MCF 10A (cell line): Measurements from ENCODE around the gene FAM222A. TPM values are rescaled to one million over a fixed set of nuclear protein-coding genes. Genes with fewer than 3 reads are reported as not detected.

Source experiments
- BruUV-seq: library from RNA; stranded (reverse); fragments of 400-500 nt; replicated peaks from 2 replicates; lab custom pipeline; 2021; lab: Mats Ljungman, UMichigan
- CTCF ChIA-PET: fragments of 300-600 bp; sonication (Branson Sonifier 250); formaldehyde crosslinking; extraction: SDS; loops from one replicate; lab custom pipeline; 2021; ENCODE audit warnings: antibody characterized with exemption, inconsistent platforms; lab: Yijun Ruan, JAX
- POLR2A ChIA-PET: fragments of 300-600, 350-650 bp; sonication (Branson Sonifier 250); formaldehyde crosslinking; extraction: SDS; loops from one replicate; lab custom pipeline; 2020; ENCODE audit warnings: antibody characterized with exemption, inconsistent platforms; lab: Yijun Ruan, JAX
- DNase-seq: peaks from one replicate; pipeline ENCODE4 v3.0.0-alpha.2; 2018; ENCODE audit not compliant: unreplicated experiment
- H3K27ac Mint-ChIP-seq: one replicate; pipeline ENCODE4 v1.8.0; 2022; ENCODE audit warnings: mild to moderate bottlenecking, low read depth, mixed read lengths; ENCODE audit not compliant: unreplicated experiment
- H3K27me3 Mint-ChIP-seq: one replicate; pipeline ENCODE4 v1.8.0; 2022; ENCODE audit warnings: mixed read lengths; ENCODE audit not compliant: insufficient read depth, unreplicated experiment
- H3K36me3 Mint-ChIP-seq: one replicate; pipeline ENCODE4 v1.8.0; 2022; ENCODE audit warnings: mild to moderate bottlenecking, moderate library complexity, mixed read lengths; ENCODE audit not compliant: insufficient read depth, unreplicated experiment
- H3K4me1 Mint-ChIP-seq: one replicate; pipeline ENCODE4 v1.8.0; 2022; ENCODE audit warnings: mixed read lengths; ENCODE audit not compliant: insufficient read depth, unreplicated experiment
- H3K4me3 Mint-ChIP-seq: one replicate; pipeline ENCODE4 v1.8.0; 2022; ENCODE audit warnings: mild to moderate bottlenecking, moderate library complexity, mixed read lengths; ENCODE audit not compliant: unreplicated experiment
- H3K9me3 Mint-ChIP-seq: one replicate; pipeline ENCODE4 v1.8.0; 2022; ENCODE audit warnings: mixed read lengths; ENCODE audit not compliant: unreplicated experiment
- CTCF ChIP-seq: fragments of 200-600 bp; IDR thresholded peaks from one replicate; pipeline ENCODE4 v1.8.0; 2022; ENCODE audit warnings: antibody characterized with exemption, mild to moderate bottlenecking; ENCODE audit not compliant: unreplicated experiment
- intact Hi-C: fragments of 100-400 bp; cut with micrococcal nuclease; formaldehyde crosslinking; loops from 2 replicates; pipeline ENCODE4 v1.14.1; 2022
- total RNA-seq: library from RNA; stranded (reverse); gene quantifications from 2 replicates; pipeline ENCODE4 v1.2.3, GENCODE V29; 2022

FAM222A gene
- total RNA-seq, 1 experiment from 2014 or later: 0.19 TPM

- Mint-ChIP-seq H3K4me3 (no peak overlapping the region), H3K4me1 (no peaks in the 10 kb centered on the region), H3K27me3 (peaks cover 20% of the 10 kb centered on the region), H3K36me3 (no peaks in the 10 kb centered on the region), H3K9me3 (no peaks in the 10 kb centered on the region), H3K27ac (no peak overlapping the region)
- CTCF ChIA-PET: interaction anchor here (0.6 to 0.8 kb wide), 2 partner anchors 73 to 297 kb away, joined by 3 read pairs; no protein-coding TSS in a partner anchor
- intact Hi-C loops: no loop called here
- no peak for TF ChIP-seq CTCF
- BruUV-seq: no TSS peak
- no peak for DNase-seq
- POLR2A ChIA-PET: no interaction called here
These were observed 31.5 kb upstream of the FAM222A start for GRCh38 chr12:109681986-109682707.

- H3K4me3 Mint-ChIP-seq: no peak overlapping the region
- H3K9me3 Mint-ChIP-seq: no peaks in the 10 kb centered on the region
- no peaks in the 10 kb centered on the region for H3K4me1 Mint-ChIP-seq
- intact Hi-C loops: no loop called here
- no peaks in the 10 kb centered on the region for H3K36me3 Mint-ChIP-seq
- peaks cover 20% of the 10 kb centered on the region for H3K27me3 Mint-ChIP-seq
- ChIA-PET POLR2A (no interaction called here), CTCF (interaction anchor here (0.6 to 0.8 kb wide), 2 partner anchors 74 to 297 kb away, joined by 3 read pairs; no protein-coding TSS in a partner anchor)
- DNase-seq: no peak
- no peak overlapping the region for H3K27ac Mint-ChIP-seq
- no peak for TF ChIP-seq CTCF
- no TSS peak for BruUV-seq
These were observed 30.9 kb upstream of the FAM222A start for GRCh38 chr12:109682708-109683060.

- no peak for TF ChIP-seq CTCF
- H3K27ac Mint-ChIP-seq: no peak overlapping the region
- H3K9me3 Mint-ChIP-seq: no peaks in the 10 kb centered on the region
- H3K4me1 Mint-ChIP-seq: no peaks in the 10 kb centered on the region
- H3K36me3 Mint-ChIP-seq: no peaks in the 10 kb centered on the region
- ChIA-PET POLR2A (no interaction called here), CTCF (no interaction called here)
- no peak overlapping the region for H3K4me3 Mint-ChIP-seq
- DNase-seq: no peak
- intact Hi-C loops: no loop called here
- BruUV-seq: no TSS peak
- peaks cover 20% of the 10 kb centered on the region for H3K27me3 Mint-ChIP-seq
These were observed 30.3 kb upstream of the FAM222A start for GRCh38 chr12:109683316-109683715.

- Mint-ChIP-seq H3K4me3 (no peak overlapping the region), H3K9me3 (no peaks in the 10 kb centered on the region), H3K27me3 (peaks cover 20% of the 10 kb centered on the region), H3K36me3 (no peaks in the 10 kb centered on the region), H3K27ac (no peak overlapping the region), H3K4me1 (no peaks in the 10 kb centered on the region)
- BruUV-seq: no TSS peak
- DNase-seq: no peak
- POLR2A ChIA-PET: no interaction called here
- CTCF ChIA-PET: interaction anchor here (0.8 kb wide), 1 partner anchor 242 kb away, joined by 3 read pairs; no protein-coding TSS in a partner anchor
- intact Hi-C loops: no loop called here
- no peak for TF ChIP-seq CTCF
These were observed 27.8 kb upstream of the FAM222A start for GRCh38 chr12:109685574-109686447.
